CD4-positive, CD25-positive, alpha-beta regulatory T cell (primary cell): ENCODE measurements around the gene USP30. TPM values are rescaled to one million over a fixed set of nuclear protein-coding genes. Genes with fewer than 3 reads are reported as not detected.

Source experiments
- ATAC-seq, 2 donors: fragments of 150-1000 bp; cut with Tn5 transposase; one replicate each; pipeline ENCODE4 v1.10.0; 2021; ENCODE audit warnings: low read depth in 2 of 2, moderate number of reproducible peaks in 2 of 2, moderate library complexity in 1 of 2
- DNase-seq, 3 donors: peaks; one replicate each; pipeline versions ENCODE4 v3.0.0 to v3.0.0-alpha.2; 2012 to 2022; ENCODE audit warnings: mixed read lengths in 1 of 3
- H3K27ac ChIP-seq: one replicate; pipeline ENCODE4 v1.7.0; 2013; ENCODE audit warnings: mild to moderate bottlenecking, low read length; ENCODE audit not compliant: insufficient read depth, poor library complexity, severe bottlenecking
- H3K27me3 ChIP-seq: one replicate; pipeline ENCODE4 v1.7.0; 2013; ENCODE audit warnings: low read length; ENCODE audit not compliant: control insufficient read depth, insufficient read depth
- H3K36me3 ChIP-seq: one replicate; pipeline ENCODE4 v1.7.0; 2013; ENCODE audit warnings: mild to moderate bottlenecking, low read length, moderate library complexity; ENCODE audit not compliant: control insufficient read depth, insufficient read depth
- H3K4me1 ChIP-seq: 2 replicates; pipeline ENCODE4 v1.7.0; 2013; ENCODE audit warnings: mild to moderate bottlenecking, low read length; ENCODE audit not compliant: insufficient read depth, control insufficient read depth, poor library complexity, severe bottlenecking
- H3K4me3 ChIP-seq: one replicate; pipeline ENCODE4 v1.7.0; 2013; ENCODE audit warnings: low read depth, mild to moderate bottlenecking, low read length, moderate library complexity
- H3K9me3 ChIP-seq, 2 experiments: 1 replicate in 1 of 2; 2 replicates in 1 of 2; pipeline ENCODE4 v1.7.0; 2013; ENCODE audit warnings: low read length in 2 of 2, mild to moderate bottlenecking in 1 of 2, moderate library complexity in 1 of 2; ENCODE audit not compliant: control insufficient read depth in 2 of 2
- H3K27ac Mint-ChIP-seq, 3 donors: one replicate each; pipeline ENCODE4 v1.8.0; 2020 to 2022; ENCODE audit warnings: mild to moderate bottlenecking in 3 of 3, mixed read lengths in 3 of 3, moderate library complexity in 2 of 3
- H3K27me3 Mint-ChIP-seq: one replicate; pipeline ENCODE4 v1.8.0; 2022; ENCODE audit warnings: mild to moderate bottlenecking, mixed read lengths
- H3K36me3 Mint-ChIP-seq: one replicate; pipeline ENCODE4 v1.8.0; 2020; ENCODE audit warnings: mixed read lengths
- H3K4me1 Mint-ChIP-seq, 4 donors: one replicate each; pipeline ENCODE4 v1.8.0; 2020 to 2022; ENCODE audit warnings: mixed read lengths in 4 of 4, mild to moderate bottlenecking in 1 of 4
- H3K4me3 Mint-ChIP-seq, 4 donors: one replicate each; pipeline ENCODE4 v1.8.0; 2020 to 2022; ENCODE audit warnings: mild to moderate bottlenecking in 4 of 4, mixed read lengths in 4 of 4, moderate library complexity in 3 of 4
- H3K9me3 Mint-ChIP-seq, 7 donors: one replicate each; pipeline ENCODE4 v1.8.0; 2020 to 2022; ENCODE audit warnings: mixed read lengths in 7 of 7, mild to moderate bottlenecking in 3 of 7, moderate library complexity in 2 of 7
- polyA plus RNA-seq, 4 donors: library from polyadenylated mRNA; unstranded; fragments of 300-500 nt; fragmentation: Illumina TruSeq; gene quantifications; one replicate each; pipeline ENCODE4 v1.2.3, GENCODE V29; 2021
- total RNA-seq: library from RNA; stranded (reverse); gene quantifications from one replicate; pipeline ENCODE4 v1.2.3, GENCODE V29; 2022

The USP30 gene
- total and polyA plus RNA-seq, 5 donors from 2014 or later: 10.7 to 21.0 (median 11.8) TPM

- Histone ChIP-seq H3K27me3 (no peaks in the 10 kb centered on the region), H3K36me3 (peaks cover 26% of the 10 kb centered on the region), H3K27ac (peak overlapping the region; percentile 71), H3K4me3 (peak overlapping the region; percentile 82), H3K9me3 (no peaks in the 10 kb centered on the region), H3K4me1 (peaks cover 28% of the 10 kb centered on the region)
- H3K4me1 Mint-ChIP-seq: peaks cover 5 to 37% (median 20%) of the 10 kb centered on the region in 4 donors
- H3K9me3 Mint-ChIP-seq: no peaks in the 10 kb centered on the region
- H3K27me3 Mint-ChIP-seq: no peaks in the 10 kb centered on the region
- DNase-seq (peak in 2 of 3 donors; percentile 10 to 44), ATAC-seq (no peak)
- peak overlapping the region in 2 of 3 donors; percentile 83 to 93 for H3K27ac Mint-ChIP-seq
- peak overlapping the region; percentile 90 to 94 (median 94) for H3K4me3 Mint-ChIP-seq
- peaks cover 13% of the 10 kb centered on the region for H3K36me3 Mint-ChIP-seq
These were observed 47.1 kb downstream of the USP30 start for GRCh38 chr12:109099431-109100020.

GRCh38 chr12:109100741-109101140 lies 48.4 kb downstream of the USP30 start:
- Mint-ChIP-seq H3K4me3 (peak overlapping the region in 1 of 4 donors; percentile 94), H3K27ac (peak overlapping the region; percentile 11 to 83 (median 52)), H3K27me3 (no peaks in the 10 kb centered on the region), H3K4me1 (peaks cover 5 to 37% (median 20%) of the 10 kb centered on the region in 4 donors), H3K9me3 (no peaks in the 10 kb centered on the region), H3K36me3 (peaks cover 21% of the 10 kb centered on the region)
- H3K27me3 ChIP-seq: no peaks in the 10 kb centered on the region
- DNase-seq: no peak
- ATAC-seq: no peak
- no peaks in the 10 kb centered on the region for H3K9me3 ChIP-seq
- no peak overlapping the region for H3K4me3 ChIP-seq
- peaks cover 38% of the 10 kb centered on the region for H3K36me3 ChIP-seq
- H3K4me1 ChIP-seq: peaks cover 28% of the 10 kb centered on the region
- H3K27ac ChIP-seq: no peak overlapping the region

GRCh38 chr12:109102491-109102890 lies 50.1 kb downstream of the USP30 start:
- Histone ChIP-seq H3K4me3 (no peak overlapping the region), H3K27me3 (no peaks in the 10 kb centered on the region), H3K4me1 (peaks cover 23% of the 10 kb centered on the region), H3K27ac (no peak overlapping the region), H3K36me3 (peaks cover 43% of the 10 kb centered on the region), H3K9me3 (no peaks in the 10 kb centered on the region)
- Mint-ChIP-seq H3K36me3 (peaks cover 26% of the 10 kb centered on the region), H3K27me3 (no peaks in the 10 kb centered on the region), H3K27ac (no peak overlapping the region), H3K4me1 (peaks cover 5 to 35% (median 20%) of the 10 kb centered on the region in 4 donors), H3K4me3 (peak overlapping the region in 2 of 4 donors; percentile 36 to 62), H3K9me3 (no peaks in the 10 kb centered on the region)
- DNase-seq (no peak), ATAC-seq (no peak)

- Histone ChIP-seq H3K4me3 (no peak overlapping the region), H3K27ac (no peak overlapping the region), H3K9me3 (no peaks in the 10 kb centered on the region), H3K4me1 (peaks cover 4% of the 10 kb centered on the region), H3K27me3 (no peaks in the 10 kb centered on the region), H3K36me3 (peaks cover 43% of the 10 kb centered on the region)
- H3K36me3 Mint-ChIP-seq: peaks cover 31% of the 10 kb centered on the region
- H3K4me1 Mint-ChIP-seq: peaks cover 0 to 12% (median 4%) of the 10 kb centered on the region in 4 donors
- H3K27ac Mint-ChIP-seq: no peak overlapping the region
- H3K27me3 Mint-ChIP-seq: no peaks in the 10 kb centered on the region
- DNase-seq (no peak), ATAC-seq (no peak)
- no peaks in the 10 kb centered on the region for H3K9me3 Mint-ChIP-seq
- no peak overlapping the region for H3K4me3 Mint-ChIP-seq
These were observed 52.8 kb downstream of the USP30 start for GRCh38 chr12:109105176-109105575.

- no peak overlapping the region for H3K4me3 ChIP-seq
- H3K4me3 Mint-ChIP-seq: peak overlapping the region; percentile 68 to 92 (median 84)
- H3K27ac ChIP-seq: peak overlapping the region; percentile 79
- no peak for DNase-seq
- peaks cover 16% of the 10 kb centered on the region for H3K36me3 Mint-ChIP-seq
- H3K27ac Mint-ChIP-seq: peak overlapping the region in 2 of 3 donors; percentile 79 to 88
- ATAC-seq: no peak
- H3K9me3 Mint-ChIP-seq: no peaks in the 10 kb centered on the region
- H3K27me3 ChIP-seq: no peaks in the 10 kb centered on the region
- H3K36me3 ChIP-seq: peaks cover 15% of the 10 kb centered on the region
- H3K4me1 ChIP-seq: peaks cover 12% of the 10 kb centered on the region
- no peaks in the 10 kb centered on the region for H3K27me3 Mint-ChIP-seq
- H3K4me1 Mint-ChIP-seq: peaks cover 0 to 27% (median 15%) of the 10 kb centered on the region in 4 donors
- no peaks in the 10 kb centered on the region for H3K9me3 ChIP-seq
These were observed 57.5 kb downstream of the USP30 start for GRCh38 chr12:109109746-109110350.

GRCh38 chr12:109110988-109111495 lies 58.7 kb downstream of the USP30 start:
- Histone ChIP-seq H3K9me3 (no peaks in the 10 kb centered on the region), H3K27me3 (no peaks in the 10 kb centered on the region), H3K27ac (peak overlapping the region; percentile 79), H3K4me3 (peak overlapping the region; percentile 86), H3K36me3 (peaks cover 3% of the 10 kb centered on the region), H3K4me1 (peaks cover 12% of the 10 kb centered on the region)
- Mint-ChIP-seq H3K4me3 (peak overlapping the region; percentile 68 to 92 (median 88)), H3K4me1 (peaks cover 0 to 36% (median 21%) of the 10 kb centered on the region in 4 donors), H3K9me3 (no peaks in the 10 kb centered on the region), H3K36me3 (peaks cover 10% of the 10 kb centered on the region), H3K27me3 (no peaks in the 10 kb centered on the region), H3K27ac (peak overlapping the region in 2 of 3 donors; percentile 79 to 88)
- DNase-seq (peak; percentile 41 to 69 (median 50)), ATAC-seq (peak; percentile 81 to 83)

GRCh38 chr12:109112720-109113465 lies 60.5 kb downstream of the USP30 start:
- DNase-seq (no peak), ATAC-seq (no peak)
- Histone ChIP-seq H3K4me1 (peaks cover 12% of the 10 kb centered on the region), H3K9me3 (no peaks in the 10 kb centered on the region), H3K27ac (no peak overlapping the region), H3K36me3 (no peaks in the 10 kb centered on the region), H3K27me3 (no peaks in the 10 kb centered on the region), H3K4me3 (no peak overlapping the region)
- Mint-ChIP-seq H3K4me3 (peak overlapping the region in 1 of 4 donors; percentile 69), H3K27ac (no peak overlapping the region), H3K4me1 (peaks cover 0 to 36% (median 21%) of the 10 kb centered on the region in 4 donors), H3K9me3 (no peaks in the 10 kb centered on the region), H3K27me3 (no peaks in the 10 kb centered on the region), H3K36me3 (peaks cover 6% of the 10 kb centered on the region)
